H1 (cell line): ENCODE data around the gene MBNL3. TPM values are rescaled to one million over a fixed set of nuclear protein-coding genes. Genes with fewer than 3 reads are reported as not detected.

Experiments
- ASH2L ChIP-seq: fragments of 200-600, 300-600 bp; sonication (generic); IDR thresholded peaks from one replicate; pipeline ENCODE4 v1.7.1; 2017; ENCODE audit warnings: low read length
- CBX8 ChIP-seq: fragments of 300-800, 300-1000 bp; sonication (generic); IDR thresholded peaks from 2 replicates; pipeline ENCODE4 v1.7.1; 2016; ENCODE audit warnings: low read depth, low read length, borderline replicate concordance
- CHD1 ChIP-seq: IDR thresholded peaks from 2 replicates; pipeline ENCODE4 v1.6.1; 2012; ENCODE audit warnings: low read depth, low read length, improper control_type of control experiment
- CHD7 ChIP-seq: fragments of 300-600 bp; sonication (generic); IDR thresholded peaks from 2 replicates; pipeline ENCODE4 v1.7.1; 2012; ENCODE audit warnings: low read length, moderate library complexity, mild to moderate bottlenecking, inconsistent platforms; ENCODE audit not compliant: insufficient replicate concordance
- EP300 ChIP-seq, 2 experiments: IDR thresholded peaks; 1 replicate in 1 of 2; 2 replicates in 1 of 2; pipeline ENCODE4 v1.6.1; 2011 to 2012; ENCODE audit warnings: low read depth in 2 of 2, low read length in 2 of 2, mild to moderate bottlenecking in 2 of 2, borderline replicate concordance in 1 of 2, inconsistent platforms in 1 of 2, moderate library complexity in 1 of 2
- JUN ChIP-seq: IDR thresholded peaks from 2 replicates; pipeline ENCODE4 v1.6.1; 2011; ENCODE audit warnings: low read depth, mild to moderate bottlenecking, improper control_type of control experiment, low read length
- MAFK ChIP-seq: IDR thresholded peaks from 2 replicates; pipeline ENCODE4 v1.6.1; 2012; ENCODE audit warnings: low read depth, mild to moderate bottlenecking, improper control_type of control experiment, low read length
- MAX ChIP-seq: IDR thresholded peaks from 2 replicates; pipeline ENCODE4 v1.6.1; 2012; ENCODE audit warnings: inconsistent platforms
- SRF ChIP-seq: IDR thresholded peaks from 2 replicates; pipeline ENCODE4 v1.6.1; 2011; ENCODE audit warnings: mild to moderate bottlenecking, low read depth, low read length, moderate library complexity
- TBP ChIP-seq: IDR thresholded peaks from 2 replicates; pipeline ENCODE4 v1.6.1; 2011; ENCODE audit warnings: low read depth, low read length, improper control_type of control experiment
- polyA plus RNA-seq, 7 experiments: library from polyadenylated mRNA; depleted of rRNA in 3 of 7; stranded (reverse) in 5 of 7; unstranded in 2 of 7; fragments of >200 nt in 5 of 7; fragments of 200-250 nt in 2 of 7; gene quantifications; 1 replicate in 5 of 7; 2 replicates in 1 of 7; 4 replicates in 1 of 7; pipeline versions ENCODE4 v1.2.1 to v1.2.3, GENCODE V29; 2011 to 2013; ENCODE audit warnings: missing spikeins in 2 of 7, mixed read lengths in 2 of 7
- total RNA-seq: library from RNA; stranded (reverse); fragmentation: NEBNext Ultra II Directional; extraction: Animal tissue kit (Norgen Biotek cat#: 25700); gene quantifications from 2 replicates; pipeline ENCODE4 v1.2.1, GENCODE V29; 2021

The MBNL3 gene
- total and polyA plus RNA-seq, 2 of the 8 experiments (the other 6 are each of a cell fraction or from before 2014, with no cell fraction given): 3.5 to 4.3 TPM

GRCh38 chrX:132470831-132471230, 18.0 kb downstream of the MBNL3 start (continued):
- TF ChIP-seq CHD7 (no peak), MAX (no peak), MAFK (no peak), JUN (no peak), CHD1 (no peak), EP300 (IDR thresholded peaks at IDR 0.05; ENCODE audit: borderline replicate concordance in 1 of 2, low read depth in 2 of 2, low read length in 2 of 2) (no peak), CBX8 (no peak), ASH2L (no peak), TBP (no peak), SRF (no peak)
